Measurements from ENCODE around the gene SLC26A8. TPM values are rescaled to one million over a fixed set of nuclear protein-coding genes. Genes with fewer than 3 reads are reported as not detected.

Gene SLC26A8
- total RNA-seq, 1 donor from 2014 or later = not detected

GRCh38 chr6:36032261-36032660, 7.8 kb upstream of the SLC26A8 start:
- Histone ChIP-seq H3K27ac (no peak overlapping the region), H3K4me3 (no peak overlapping the region), H3K9me3 (no peaks in the 10 kb centered on the region), H3K36me3 (no peaks in the 10 kb centered on the region), H3K4me1 (peaks cover 74% of the 10 kb centered on the region), H3K27me3 (no peaks in the 10 kb centered on the region)
- intact Hi-C loops (cut with DNase I) = no loop called here
- TF ChIP-seq POLR2AphosphoS5 (IDR thresholded peaks at IDR 0.05; ENCODE audit: insufficient read depth in 1 of 2, low read depth in 1 of 2) (no peak), CTCF (IDR thresholded peaks at IDR 0.05) (no peak), POLR2A (IDR thresholded peaks at IDR 0.05) (no peak)
- DNase-seq (ENCODE audit: extremely low spot score in 2 of 2) = no peak

- Histone ChIP-seq H3K9me3 (no peaks in the 10 kb centered on the region), H3K27me3 (no peaks in the 10 kb centered on the region), H3K4me1 (peaks cover 55% of the 10 kb centered on the region), H3K4me3 (peak overlapping the region; percentile 87 to 95), H3K27ac (peak overlapping the region; percentile 97), H3K36me3 (no peaks in the 10 kb centered on the region)
- no peak for DNase-seq (ENCODE audit: extremely low spot score in 2 of 2)
- TF ChIP-seq POLR2AphosphoS5 (IDR thresholded peaks at IDR 0.05; ENCODE audit: insufficient read depth in 1 of 2, low read depth in 1 of 2) (peak in 1 of 2 donors; percentile 65), CTCF (IDR thresholded peaks at IDR 0.05) (no peak), POLR2A (IDR thresholded peaks at IDR 0.05) (no peak)
- intact Hi-C loops (cut with DNase I) = no loop called here
Measured at GRCh38 chr6:36029464-36029863, 5.0 kb upstream of the SLC26A8 start.

GRCh38 chr6:36028877-36029324, 4.5 kb upstream of the SLC26A8 start:
- Histone ChIP-seq H3K9me3 (no peaks in the 10 kb centered on the region), H3K4me1 (peaks cover 50% of the 10 kb centered on the region), H3K36me3 (no peaks in the 10 kb centered on the region), H3K27ac (peak overlapping the region; percentile 97), H3K27me3 (no peaks in the 10 kb centered on the region), H3K4me3 (peak overlapping the region; percentile 87 to 95)
- TF ChIP-seq POLR2AphosphoS5 (IDR thresholded peaks at IDR 0.05; ENCODE audit: insufficient read depth in 1 of 2, low read depth in 1 of 2) (peak in 1 of 2 donors; percentile 18), POLR2A (IDR thresholded peaks at IDR 0.05) (no peak)
- intact Hi-C loops (cut with DNase I) = no loop called here
- no peak for DNase-seq (ENCODE audit: extremely low spot score in 2 of 2)

GRCh38 chr6:36028088-36028876, 3.8 kb upstream of the SLC26A8 start:
- intact Hi-C loops (cut with DNase I) = no loop called here
- no peak for DNase-seq (ENCODE audit: extremely low spot score in 2 of 2)
- Histone ChIP-seq H3K4me3 (peak overlapping the region; percentile 87 to 95), H3K27me3 (no peaks in the 10 kb centered on the region), H3K36me3 (no peaks in the 10 kb centered on the region), H3K4me1 (peaks cover 44% of the 10 kb centered on the region), H3K27ac (peak overlapping the region; percentile 97), H3K9me3 (no peaks in the 10 kb centered on the region)
- peak in 1 of 2 donors; percentile 45 for TF ChIP-seq POLR2AphosphoS5 (IDR thresholded peaks at IDR 0.05; ENCODE audit: insufficient read depth in 1 of 2, low read depth in 1 of 2)
- TF ChIP-seq CTCF (IDR thresholded peaks at IDR 0.05) = no peak
- no peak for TF ChIP-seq POLR2A (IDR thresholded peaks at IDR 0.05)

- H3K9me3 ChIP-seq = no peaks in the 10 kb centered on the region
- TF ChIP-seq CTCF (IDR thresholded peaks at IDR 0.05) (peak; percentile 81 to 98 (median 96)), POLR2A (IDR thresholded peaks at IDR 0.05) (peak; percentile 41 to 94), POLR2AphosphoS5 (IDR thresholded peaks at IDR 0.05; ENCODE audit: insufficient read depth in 1 of 2, low read depth in 1 of 2) (peak; percentile 96 to 98)
- H3K4me3 ChIP-seq = peak within 1 kb of the TSS; percentile 87 to 95
- H3K4me1 ChIP-seq = peaks cover 37% of the 10 kb centered on the region
- intact Hi-C loops (cut with DNase I) = loop anchor here (1.0 to 2.0 kb wide), 2 partner anchors 68 to 169 kb away; partner anchors contain the start of gene BRPF3
- H3K27me3 ChIP-seq = no peaks in the 10 kb centered on the region
- peak in 1 of 2 donors; percentile 99 for DNase-seq (ENCODE audit: extremely low spot score in 2 of 2)
- H3K36me3 ChIP-seq = no peaks in the 10 kb centered on the region
- peak within 1 kb of the TSS; percentile 97 for H3K27ac ChIP-seq
Measured at GRCh38 chr6:36027501-36028087, 3.2 kb upstream of the SLC26A8 start, which contains the start of gene MAPK14. Gene MAPK14 (plus strand): TSS chr6:36027808. CDS start chr6:36028158, 350 bp downstream.

Data from vagina (tissue), 2 donors.